Sigmoid colon (tissue), 4 donors: ENCODE results near the gene PTCD1.

Source experiments
- EP300 ChIP-seq, 4 donors: sonication (generic); formaldehyde crosslinking; IDR thresholded peaks; one replicate each; pipeline ENCODE4 v1.6.1; 2017; ENCODE audit warnings: antibody characterized with exemption in 4 of 4
- POLR2A ChIP-seq, 2 donors: fragments of 450-650 bp; IDR thresholded peaks; one replicate each; pipeline ENCODE4 v1.6.1; 2016; ENCODE audit warnings: antibody characterized with exemption in 2 of 2, mild to moderate bottlenecking in 2 of 2, moderate library complexity in 2 of 2
- POLR2AphosphoS5 ChIP-seq, 4 donors: sonication (generic); formaldehyde crosslinking; IDR thresholded peaks; one replicate each; pipeline ENCODE4 v1.6.1; 2017; ENCODE audit warnings: antibody characterized with exemption in 4 of 4
- TF ChIP-seq, protein P1 (sequence below), 4 experiments: fragments of 450-650 bp in 3 of 4; fragments of 200-600 bp in 1 of 4; IDR thresholded peaks; one replicate each; pipeline ENCODE4 v1.5.1; 2016 to 2019; ENCODE audit warnings: antibody characterized with exemption in 4 of 4, mild to moderate bottlenecking in 3 of 4, moderate library complexity in 2 of 4

GRCh38 chr7:99419323-99420021 lies 19.1 kb downstream of the PTCD1 start:
- TF ChIP-seq, protein P1, sequence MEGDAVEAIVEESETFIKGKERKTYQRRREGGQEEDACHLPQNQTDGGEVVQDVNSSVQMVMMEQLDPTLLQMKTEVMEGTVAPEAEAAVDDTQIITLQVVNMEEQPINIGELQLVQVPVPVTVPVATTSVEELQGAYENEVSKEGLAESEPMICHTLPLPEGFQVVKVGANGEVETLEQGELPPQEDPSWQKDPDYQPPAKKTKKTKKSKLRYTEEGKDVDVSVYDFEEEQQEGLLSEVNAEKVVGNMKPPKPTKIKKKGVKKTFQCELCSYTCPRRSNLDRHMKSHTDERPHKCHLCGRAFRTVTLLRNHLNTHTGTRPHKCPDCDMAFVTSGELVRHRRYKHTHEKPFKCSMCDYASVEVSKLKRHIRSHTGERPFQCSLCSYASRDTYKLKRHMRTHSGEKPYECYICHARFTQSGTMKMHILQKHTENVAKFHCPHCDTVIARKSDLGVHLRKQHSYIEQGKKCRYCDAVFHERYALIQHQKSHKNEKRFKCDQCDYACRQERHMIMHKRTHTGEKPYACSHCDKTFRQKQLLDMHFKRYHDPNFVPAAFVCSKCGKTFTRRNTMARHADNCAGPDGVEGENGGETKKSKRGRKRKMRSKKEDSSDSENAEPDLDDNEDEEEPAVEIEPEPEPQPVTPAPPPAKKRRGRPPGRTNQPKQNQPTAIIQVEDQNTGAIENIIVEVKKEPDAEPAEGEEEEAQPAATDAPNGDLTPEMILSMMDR (IDR thresholded peaks at IDR 0.05) = no peak
- TF ChIP-seq EP300 (IDR thresholded peaks at IDR 0.05) = no peak
- no peak for TF ChIP-seq POLR2A (IDR thresholded peaks at IDR 0.05)
- TF ChIP-seq POLR2AphosphoS5 (IDR thresholded peaks at IDR 0.05) = no peak
